Right atrium auricular region (tissue), 2 donors: ENCODE data around the gene TFRC. TPM values are rescaled to one million over a fixed set of nuclear protein-coding genes. Genes with fewer than 3 reads are reported as not detected.

ENCODE experiments used
- DNase-seq: peaks from one replicate; pipeline ENCODE4 v3.0.0-alpha.2; 2019; ENCODE audit warnings: low spot score
- H3K27ac ChIP-seq, 2 donors: fragments of 200-600 bp; sonication (generic); 1 replicate in 1 of 2; 2 replicates in 1 of 2; pipeline ENCODE4 v1.5.1; 2016 to 2019
- H3K27me3 ChIP-seq, 2 donors: fragments of 200-600 bp; sonication (generic); one replicate each; pipeline versions ENCODE4 v1.5.1 to v1.6.0; 2017 to 2019
- H3K36me3 ChIP-seq: fragments of 200-600 bp; sonication (generic); one replicate; pipeline ENCODE4 v1.5.1; 2016
- H3K4me1 ChIP-seq, 2 donors: fragments of 200-600 bp; sonication (generic); one replicate each; pipeline versions ENCODE4 v1.5.1 to v1.6.0; 2017 to 2019
- H3K4me3 ChIP-seq, 2 donors: fragments of 200-600 bp; sonication (generic); 1 replicate in 1 of 2; 2 replicates in 1 of 2; pipeline ENCODE4 v1.5.1; 2017 to 2019; ENCODE audit warnings: mild to moderate bottlenecking in 1 of 2, moderate library complexity in 1 of 2
- H3K9me3 ChIP-seq, 2 donors: fragments of 200-600 bp; sonication (generic); one replicate each; pipeline ENCODE4 v1.5.1; 2019
- total RNA-seq, 2 donors: library from RNA; depleted of rRNA; stranded (reverse); fragments of >200 nt; gene quantifications; one replicate each; pipeline ENCODE4 v1.1.0, GENCODE V29; 2016
- TF ChIP-seq, protein P1 (sequence below), 2 donors: fragments of 200-600 bp; sonication (generic); IDR thresholded peaks; one replicate each; pipeline ENCODE4 v1.5.1; 2019; ENCODE audit warnings: antibody characterized with exemption in 2 of 2

The TFRC gene
- total RNA-seq, 2 donors from 2014 or later = 47.9 to 98.0 TPM

DNA sequence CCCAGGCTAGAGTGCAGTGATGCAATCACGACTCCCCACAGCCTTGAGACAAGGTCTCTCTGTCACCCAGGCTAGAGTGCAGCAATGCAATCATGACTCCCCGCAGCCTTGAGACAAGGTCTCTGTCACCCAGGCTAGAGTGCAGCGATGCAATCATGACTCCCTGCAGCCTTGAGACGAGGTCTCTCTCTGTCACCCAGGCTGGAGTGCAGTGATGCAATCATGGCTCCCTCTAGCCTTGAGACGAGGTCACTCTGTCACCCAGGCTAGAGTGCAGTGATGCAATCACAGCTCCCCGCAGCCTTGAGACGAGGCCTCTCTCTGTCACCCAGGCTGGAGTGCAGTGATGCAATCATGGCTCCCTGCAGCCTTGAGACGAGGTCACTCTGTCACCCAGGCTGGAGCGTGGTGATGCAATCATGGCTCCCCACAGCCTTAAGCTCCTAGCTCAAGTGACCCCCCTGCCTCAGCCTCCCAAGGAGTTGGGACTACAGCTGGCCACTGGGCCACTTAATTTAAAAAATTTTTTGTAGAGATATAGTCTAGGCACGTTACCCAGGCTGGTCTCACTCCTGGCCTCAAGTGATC, 26.1 kb downstream of the TFRC start:
- Histone ChIP-seq H3K27ac (no peak overlapping the region), H3K27me3 (no peaks in the 10 kb centered on the region), H3K4me1 (no peaks in the 10 kb centered on the region), H3K4me3 (no peak overlapping the region), H3K9me3 (no peaks in the 10 kb centered on the region), H3K36me3 (peaks cover 100% of the 10 kb centered on the region)
- no peak for DNase-seq
- TF ChIP-seq, protein P1, sequence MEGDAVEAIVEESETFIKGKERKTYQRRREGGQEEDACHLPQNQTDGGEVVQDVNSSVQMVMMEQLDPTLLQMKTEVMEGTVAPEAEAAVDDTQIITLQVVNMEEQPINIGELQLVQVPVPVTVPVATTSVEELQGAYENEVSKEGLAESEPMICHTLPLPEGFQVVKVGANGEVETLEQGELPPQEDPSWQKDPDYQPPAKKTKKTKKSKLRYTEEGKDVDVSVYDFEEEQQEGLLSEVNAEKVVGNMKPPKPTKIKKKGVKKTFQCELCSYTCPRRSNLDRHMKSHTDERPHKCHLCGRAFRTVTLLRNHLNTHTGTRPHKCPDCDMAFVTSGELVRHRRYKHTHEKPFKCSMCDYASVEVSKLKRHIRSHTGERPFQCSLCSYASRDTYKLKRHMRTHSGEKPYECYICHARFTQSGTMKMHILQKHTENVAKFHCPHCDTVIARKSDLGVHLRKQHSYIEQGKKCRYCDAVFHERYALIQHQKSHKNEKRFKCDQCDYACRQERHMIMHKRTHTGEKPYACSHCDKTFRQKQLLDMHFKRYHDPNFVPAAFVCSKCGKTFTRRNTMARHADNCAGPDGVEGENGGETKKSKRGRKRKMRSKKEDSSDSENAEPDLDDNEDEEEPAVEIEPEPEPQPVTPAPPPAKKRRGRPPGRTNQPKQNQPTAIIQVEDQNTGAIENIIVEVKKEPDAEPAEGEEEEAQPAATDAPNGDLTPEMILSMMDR (IDR thresholded peaks at IDR 0.05) = no peak

DNA sequence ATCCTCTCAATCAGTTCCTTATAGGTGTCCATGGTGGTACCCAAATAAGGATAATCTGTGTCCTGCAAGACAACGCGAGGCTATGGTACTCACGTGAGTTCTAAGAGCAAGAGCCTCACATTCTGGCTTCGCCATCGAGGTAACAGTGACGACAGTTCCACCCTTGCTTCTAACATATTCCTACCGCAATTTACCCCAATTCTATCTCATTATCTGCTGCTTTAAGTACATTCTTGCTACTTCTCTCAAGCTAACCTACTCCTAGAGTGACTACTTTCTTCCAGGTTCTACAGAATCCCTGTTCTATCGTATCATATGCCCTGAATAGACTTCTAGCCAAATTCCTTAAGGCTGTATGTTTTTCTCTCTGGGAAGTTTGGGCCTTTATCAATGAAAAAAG, 26.6 kb downstream of the TFRC start:
- H3K9me3 ChIP-seq = no peaks in the 10 kb centered on the region
- no peak overlapping the region for H3K27ac ChIP-seq
- no peaks in the 10 kb centered on the region for H3K27me3 ChIP-seq
- H3K36me3 ChIP-seq = peaks cover 98% of the 10 kb centered on the region
- no peak overlapping the region for H3K4me3 ChIP-seq
- H3K4me1 ChIP-seq = no peaks in the 10 kb centered on the region
- DNase-seq = no peak
- TF ChIP-seq, protein P1 (IDR thresholded peaks at IDR 0.05) = no peak

DNA sequence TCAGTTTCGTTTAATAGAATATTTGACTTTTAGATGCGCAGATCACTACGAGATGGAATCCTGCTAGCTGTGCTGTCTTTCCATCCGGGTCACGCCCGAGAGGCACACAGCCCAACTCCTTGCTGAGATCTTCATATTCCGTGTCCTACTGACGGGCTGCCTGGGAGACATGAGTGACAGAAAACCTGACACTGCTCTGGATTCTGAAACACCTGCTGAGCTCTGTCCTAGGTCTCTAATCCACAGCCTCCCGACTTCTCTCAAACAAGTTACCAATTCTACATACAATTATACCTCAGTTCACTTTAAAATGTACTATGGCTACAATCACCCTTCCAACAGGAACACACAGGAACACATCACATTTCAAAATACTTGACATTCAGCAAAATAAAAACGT, 27.2 kb downstream of the TFRC start:
- Histone ChIP-seq H3K36me3 (peaks cover 96% of the 10 kb centered on the region), H3K27ac (no peak overlapping the region), H3K4me3 (no peak overlapping the region), H3K4me1 (no peaks in the 10 kb centered on the region), H3K27me3 (no peaks in the 10 kb centered on the region), H3K9me3 (no peaks in the 10 kb centered on the region)
- TF ChIP-seq, protein P1 (IDR thresholded peaks at IDR 0.05) = no peak
- no peak for DNase-seq

DNA sequence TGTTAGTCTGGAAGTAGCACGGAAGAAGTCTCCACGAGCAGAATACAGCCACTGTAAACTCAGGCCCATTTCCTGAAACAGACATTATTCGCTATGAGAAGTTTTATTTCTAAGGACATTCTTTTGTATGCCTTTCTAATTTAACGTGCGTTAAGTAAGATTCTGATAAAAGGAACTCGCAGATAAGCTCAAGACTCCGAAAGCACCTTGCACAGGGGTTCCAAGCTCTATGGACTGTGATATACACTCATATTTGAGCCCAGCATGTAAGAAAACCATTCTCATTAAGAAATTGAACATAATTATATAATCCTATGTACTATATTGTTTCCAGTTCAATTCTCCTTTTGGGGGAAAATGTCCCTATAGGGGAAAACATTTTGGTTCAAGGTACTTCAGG, 28.4 kb downstream of the TFRC start:
- no peaks in the 10 kb centered on the region for H3K4me1 ChIP-seq
- no peak overlapping the region for H3K4me3 ChIP-seq
- TF ChIP-seq, protein P1 (IDR thresholded peaks at IDR 0.05) = no peak
- H3K27me3 ChIP-seq = no peaks in the 10 kb centered on the region
- H3K27ac ChIP-seq = no peak overlapping the region
- no peaks in the 10 kb centered on the region for H3K9me3 ChIP-seq
- peaks cover 91% of the 10 kb centered on the region for H3K36me3 ChIP-seq
- DNase-seq = no peak

DNA sequence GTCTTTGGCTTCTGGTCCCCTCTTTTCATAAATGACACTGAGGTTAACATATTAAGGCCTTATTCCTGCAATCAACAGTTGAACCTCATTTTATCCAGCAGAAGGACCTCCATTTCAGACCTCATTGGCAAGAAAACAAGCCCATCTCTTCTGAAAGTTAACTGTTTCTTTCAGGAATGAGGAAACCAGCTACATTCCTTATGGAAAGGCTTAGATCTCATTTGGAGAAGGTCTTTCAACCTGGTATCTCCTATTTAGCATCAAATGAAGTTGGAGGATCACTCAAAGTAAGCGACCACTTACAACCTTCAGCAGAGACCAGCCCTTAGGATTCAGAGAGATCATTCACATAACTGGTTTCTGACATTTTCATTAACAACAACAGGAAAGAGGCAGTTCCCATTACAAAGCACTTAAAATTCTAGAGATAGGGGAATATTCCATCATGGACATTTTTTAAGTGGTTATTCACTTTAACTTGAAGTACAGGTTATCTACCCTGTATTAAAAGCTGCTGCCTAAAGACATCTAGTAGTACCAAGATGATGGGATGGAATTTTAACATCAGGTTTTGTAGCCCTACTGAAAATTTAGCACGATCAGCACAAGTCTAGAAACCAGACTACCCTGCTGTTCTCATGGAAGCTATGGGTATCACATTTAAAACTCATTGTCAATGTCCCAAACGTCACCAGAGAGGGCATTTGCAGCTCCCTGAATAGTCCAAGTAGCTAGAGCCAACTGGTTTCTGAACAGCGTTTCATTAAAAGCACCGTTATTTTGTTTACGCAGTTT, 30.4 kb downstream of the TFRC start:
- Histone ChIP-seq H3K27ac (no peak overlapping the region), H3K4me1 (no peaks in the 10 kb centered on the region), H3K9me3 (no peaks in the 10 kb centered on the region), H3K4me3 (no peak overlapping the region), H3K27me3 (no peaks in the 10 kb centered on the region), H3K36me3 (peaks cover 71% of the 10 kb centered on the region)
- TF ChIP-seq, protein P1 (IDR thresholded peaks at IDR 0.05) = no peak
- DNase-seq = no peak
